ENCODE data around the gene CTRB2.

The CTRB2 gene

DNA sequence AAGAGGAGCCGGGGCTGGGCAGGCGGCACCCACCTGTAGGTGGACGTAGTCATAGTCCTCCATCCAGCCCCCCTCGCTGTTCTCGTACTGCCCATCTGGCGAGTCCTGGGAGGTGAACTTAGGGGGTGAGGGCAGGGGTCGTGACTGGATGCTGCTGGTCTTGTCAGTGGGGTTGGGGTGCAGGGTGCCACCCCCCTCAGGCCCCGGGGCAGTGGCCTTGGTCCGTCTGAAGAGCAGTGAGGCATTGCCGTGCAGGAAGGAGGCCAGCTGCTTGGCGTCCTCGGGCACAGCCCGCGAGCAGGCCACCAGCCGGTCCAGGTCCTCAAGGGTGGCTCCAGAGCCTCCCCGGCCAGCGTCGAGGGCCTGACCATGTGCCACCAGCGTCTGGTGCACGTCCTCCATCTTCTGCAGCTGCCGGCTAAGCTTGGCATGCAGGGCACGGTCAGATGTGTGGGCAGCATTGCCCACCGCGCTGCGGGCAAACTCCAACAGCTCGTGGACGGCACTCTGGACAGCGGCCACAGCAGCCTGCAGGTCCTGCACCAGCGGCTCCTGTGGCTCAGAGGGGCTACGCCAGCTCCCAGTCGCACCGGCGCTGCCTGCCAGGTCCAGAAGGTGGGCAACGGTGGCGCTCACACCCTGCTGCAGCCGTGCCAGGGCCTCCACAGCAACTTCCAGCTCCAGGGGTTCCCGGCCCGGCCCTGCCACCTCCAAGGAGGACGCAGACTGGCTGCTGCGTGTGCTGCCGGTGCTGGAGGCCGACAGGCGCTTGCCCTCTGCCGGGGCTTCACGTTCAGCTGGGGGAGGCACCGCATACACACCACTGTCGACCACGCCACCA is 28.1 kb upstream of the CTRB2 start:
- TF ChIP-seq CTCF (conservative IDR thresholded peaks at IDR 0.05): no peak
- no peak overlapping the region; the same call in 1 of the 2 replicates for H3K27ac ChIP-seq

- no peak for TF ChIP-seq CTCF (conservative IDR thresholded peaks at IDR 0.05)
- H3K27ac ChIP-seq: no peak overlapping the region
Observed at GRCh38 chr16:75233611-75233938, 26.6 kb upstream of the CTRB2 start.

DNA sequence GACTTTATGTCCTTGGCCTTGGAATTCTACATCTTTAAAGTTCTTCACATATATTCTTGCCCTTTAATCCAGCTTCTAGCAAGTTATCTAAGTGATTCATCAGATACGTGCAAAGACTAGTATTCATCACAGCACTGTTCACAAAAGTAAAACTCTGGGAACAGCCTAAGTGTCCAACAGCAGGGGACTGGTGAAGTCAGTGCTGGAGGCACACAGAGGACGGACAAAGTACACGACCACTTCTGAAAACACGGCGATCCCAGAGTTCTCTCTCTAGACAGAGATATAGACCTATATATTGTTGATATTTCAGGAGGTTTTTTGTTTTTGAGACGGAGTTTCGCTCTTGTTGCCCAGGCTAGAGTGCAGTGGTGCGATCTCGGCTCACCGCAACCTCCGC is 24.6 kb upstream of the CTRB2 start:
- no peak overlapping the region for H3K27ac ChIP-seq
- no peak for TF ChIP-seq CTCF (conservative IDR thresholded peaks at IDR 0.05)

- no peak for TF ChIP-seq CTCF (conservative IDR thresholded peaks at IDR 0.05)
- no peak overlapping the region for H3K27ac ChIP-seq
Observed at GRCh38 chr16:75230471-75231110, 23.6 kb upstream of the CTRB2 start.

DNA sequence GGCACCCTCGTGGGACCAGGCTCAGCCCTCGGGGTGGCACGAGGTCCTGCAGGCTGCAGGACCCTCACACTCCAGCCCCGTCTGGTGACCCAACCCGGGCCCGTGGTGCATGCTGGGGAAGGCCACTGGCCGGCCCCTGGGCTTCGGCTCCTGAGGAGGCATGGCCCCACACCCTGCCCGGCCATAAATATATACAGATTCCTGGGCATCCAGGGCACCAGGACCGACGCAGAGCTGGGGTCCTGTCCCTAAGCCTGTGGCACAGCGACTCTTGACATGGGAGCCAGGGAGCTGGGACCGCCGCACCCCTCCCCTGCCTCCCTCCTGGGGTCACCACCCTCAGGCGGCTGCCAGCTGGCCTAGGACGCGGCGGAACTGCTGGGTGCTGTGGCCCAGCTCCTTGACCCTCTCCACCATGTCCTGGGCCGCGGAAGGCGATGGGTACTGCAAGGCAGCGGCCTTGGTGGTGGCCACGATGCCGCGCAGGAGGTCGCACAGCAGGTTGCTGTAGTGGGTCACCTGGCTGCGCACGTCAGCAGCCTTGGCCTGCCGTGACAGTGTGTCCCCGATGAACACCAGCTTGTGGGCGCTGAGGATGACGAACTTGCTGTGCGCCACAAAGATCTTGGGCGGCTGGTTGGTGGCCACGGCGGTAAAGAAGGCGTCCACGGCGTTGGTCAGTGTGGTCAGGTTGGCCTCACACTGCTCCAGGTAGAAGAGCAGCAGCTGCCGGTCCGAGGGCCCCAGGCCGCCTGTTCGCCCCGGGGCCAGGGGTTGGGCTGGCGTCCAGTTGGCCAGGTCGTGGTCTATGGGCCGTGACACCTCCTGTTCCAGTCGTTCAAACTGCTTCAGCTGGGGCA is 22.4 kb upstream of the CTRB2 start:
- no peak for TF ChIP-seq CTCF (conservative IDR thresholded peaks at IDR 0.05)
- no peak overlapping the region for H3K27ac ChIP-seq

DNA sequence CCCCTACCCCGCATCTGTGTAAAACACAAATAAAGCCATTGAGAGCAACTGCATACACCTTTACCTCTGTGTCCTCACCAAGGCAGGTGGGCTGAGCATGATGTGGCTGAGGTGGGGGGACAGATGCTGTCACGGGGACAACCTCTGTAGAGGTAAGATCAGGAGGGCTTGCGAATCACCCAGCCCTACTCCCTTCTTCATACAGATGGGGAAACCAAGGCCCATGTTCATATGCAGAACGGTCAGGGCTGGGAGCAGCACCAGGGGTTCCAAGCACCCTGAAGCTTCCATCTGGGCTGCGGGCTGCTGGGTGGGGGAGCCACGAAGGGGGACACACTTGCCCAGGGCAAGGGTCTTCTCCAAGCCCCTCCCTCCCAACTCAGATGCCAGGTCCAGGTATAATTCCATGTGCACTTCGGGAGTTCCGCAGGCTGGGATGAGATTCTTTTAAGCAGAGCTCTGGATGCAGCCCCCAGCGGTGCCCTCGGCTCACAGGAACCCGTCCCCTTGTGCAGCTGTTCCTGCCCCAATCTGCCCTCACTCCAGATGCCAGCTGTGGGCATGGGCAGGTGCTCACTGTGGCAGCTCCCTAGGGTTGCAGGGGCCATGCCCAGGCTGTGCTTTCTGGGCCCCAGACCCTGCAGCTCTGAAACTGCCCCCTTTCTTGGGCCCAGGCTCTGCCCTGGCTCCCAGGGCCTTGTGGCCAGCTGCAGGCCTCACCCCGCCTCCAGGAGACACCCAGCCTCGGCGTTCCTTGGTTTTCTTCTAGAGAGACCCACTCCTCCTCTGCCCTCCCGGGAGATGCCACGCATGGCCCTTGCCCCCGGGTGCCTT is 21.4 kb upstream of the CTRB2 start:
- no peak for TF ChIP-seq CTCF (conservative IDR thresholded peaks at IDR 0.05)
- H3K27ac ChIP-seq: no peak overlapping the region

Measured in VCaP (cell line).